Fibroblast of lung (primary cell): ENCODE data around the gene LUZP2. TPM values are rescaled to one million over a fixed set of nuclear protein-coding genes. Genes with fewer than 3 reads are reported as not detected.

Source experiments
- DNase-seq, 2 donors: peaks; one replicate each; pipeline versions ENCODE4 v3.0.0 to v3.0.0-alpha.2; 2010; ENCODE audit warnings: low read depth in 2 of 2
- H2AFZ ChIP-seq: 2 replicates; pipeline ENCODE4 v1.5.1; 2012; ENCODE audit warnings: low read length, control low read depth, inconsistent platforms
- H3K27ac ChIP-seq: 2 replicates; pipeline ENCODE4 v1.5.1; 2011; ENCODE audit warnings: low read length, control low read depth; ENCODE audit not compliant: insufficient read depth
- H3K27me3 ChIP-seq: 2 replicates; pipeline ENCODE4 v1.5.1; 2011; ENCODE audit warnings: mild to moderate bottlenecking, low read length; ENCODE audit not compliant: control insufficient read depth, insufficient read depth
- H3K36me3 ChIP-seq: 2 replicates; pipeline ENCODE4 v1.5.1; 2011; ENCODE audit warnings: low read length; ENCODE audit not compliant: control insufficient read depth, insufficient read depth
- H3K4me1 ChIP-seq: 2 replicates; pipeline ENCODE4 v1.5.1; 2011; ENCODE audit warnings: low read length; ENCODE audit not compliant: control insufficient read depth, insufficient read depth; ENCODE audit errors: extremely low read depth
- H3K4me2 ChIP-seq: 2 replicates; pipeline ENCODE4 v1.5.1; 2011; ENCODE audit warnings: low read length, control low read depth; ENCODE audit not compliant: insufficient read depth; ENCODE audit errors: extremely low read depth
- H3K4me3 ChIP-seq, 4 experiments: fragments of 200-600 bp in 1 of 4; sonication (generic) in 1 of 4; replicated peaks in 1 of 4; 2 replicates each; pipeline ENCODE4 v1.5.1; 2011 to 2016; ENCODE audit warnings: low read length in 4 of 4, low read depth in 3 of 4, mild to moderate bottlenecking in 3 of 4, control low read depth in 2 of 4, inconsistent platforms in 1 of 4, mixed read lengths in 1 of 4; ENCODE audit not compliant: insufficient read depth in 1 of 4; ENCODE audit errors: control extremely low read depth in 1 of 4
- H3K79me2 ChIP-seq: 2 replicates; pipeline ENCODE4 v1.5.1; 2012; ENCODE audit warnings: mild to moderate bottlenecking, low read length, inconsistent platforms; ENCODE audit not compliant: control insufficient read depth, insufficient read depth
- H3K9ac ChIP-seq: 2 replicates; pipeline ENCODE4 v1.5.1; 2011; ENCODE audit warnings: mild to moderate bottlenecking, low read length, control low read depth; ENCODE audit not compliant: insufficient read depth
- H3K9me3 ChIP-seq: 2 replicates; pipeline ENCODE4 v1.5.1; 2012; ENCODE audit warnings: low read depth, low read length; ENCODE audit not compliant: control insufficient read depth, insufficient read depth
- H4K20me1 ChIP-seq: 2 replicates; pipeline ENCODE4 v1.5.1; 2011; ENCODE audit warnings: low read length; ENCODE audit not compliant: control insufficient read depth, insufficient read depth; ENCODE audit errors: extremely low read depth
- EZH2 ChIP-seq: IDR thresholded peaks from 2 replicates; pipeline ENCODE4 v1.5.1; 2012; ENCODE audit warnings: low read length, control low read depth, mild to moderate bottlenecking; ENCODE audit errors: missing control alignments
- polyA plus RNA-seq, 2 donors: library from polyadenylated mRNA; depleted of rRNA in 1 of 2; stranded (reverse) in 1 of 2; unstranded in 1 of 2; fragments of >200 nt; gene quantifications; 2 replicates each; pipeline ENCODE4 v1.2.1, GENCODE V29; 2011 to 2012; ENCODE audit warnings: missing spikeins in 1 of 2
- total RNA-seq: library from RNA; depleted of rRNA; stranded (reverse); fragments of >200 nt; gene quantifications from 2 replicates; pipeline ENCODE4 v1.2.1, GENCODE V29; 2014
- TF ChIP-seq, protein P1 (sequence below), 2 donors: IDR thresholded peaks in 1 of 2; conservative IDR thresholded peaks in 1 of 2; 1 replicate in 1 of 2; 2 replicates in 1 of 2; pipeline ENCODE4 v1.5.1; 2011 to 2012; ENCODE audit warnings: low read length in 2 of 2, control low read depth in 1 of 2, inconsistent platforms in 1 of 2, low read depth in 1 of 2, mild to moderate bottlenecking in 1 of 2

LUZP2 gene
- total and polyA plus RNA-seq, 2 donors (not counting 1 experiment from before 2014, with no cell fraction given): 0.03 to 0.50 TPM

DNA sequence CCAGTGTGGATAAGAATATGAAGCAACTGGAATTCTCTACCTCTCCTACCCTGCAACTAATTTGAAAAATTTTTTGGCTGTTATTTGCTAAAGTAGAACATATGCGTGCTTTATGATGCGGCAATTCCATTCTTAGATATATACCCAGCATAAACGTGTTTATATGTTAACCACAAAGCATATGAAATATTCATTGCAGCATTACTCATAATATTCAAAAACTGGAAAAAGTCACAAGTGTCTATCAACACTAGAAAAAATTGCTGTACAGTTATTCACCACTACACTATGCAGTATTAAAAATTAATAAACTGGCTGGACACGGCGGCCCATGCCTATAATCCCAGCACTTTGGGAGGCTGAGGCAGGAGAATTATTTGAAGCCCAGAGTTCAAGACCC, 226.4 kb downstream of the LUZP2 start:
- Histone ChIP-seq H4K20me1 (no peaks in the 10 kb centered on the region), H3K27me3 (no peaks in the 10 kb centered on the region), H3K4me1 (no peaks in the 10 kb centered on the region), H3K36me3 (no peaks in the 10 kb centered on the region), H3K9me3 (no peaks in the 10 kb centered on the region), H2AFZ (no peak overlapping the region), H3K9ac (no peak overlapping the region), H3K27ac (no peak overlapping the region), H3K4me2 (no peak overlapping the region), H3K4me3 (no peak overlapping the region), H3K79me2 (no peaks in the 10 kb centered on the region)
- TF ChIP-seq EZH2: no peak
- TF ChIP-seq, protein P1, sequence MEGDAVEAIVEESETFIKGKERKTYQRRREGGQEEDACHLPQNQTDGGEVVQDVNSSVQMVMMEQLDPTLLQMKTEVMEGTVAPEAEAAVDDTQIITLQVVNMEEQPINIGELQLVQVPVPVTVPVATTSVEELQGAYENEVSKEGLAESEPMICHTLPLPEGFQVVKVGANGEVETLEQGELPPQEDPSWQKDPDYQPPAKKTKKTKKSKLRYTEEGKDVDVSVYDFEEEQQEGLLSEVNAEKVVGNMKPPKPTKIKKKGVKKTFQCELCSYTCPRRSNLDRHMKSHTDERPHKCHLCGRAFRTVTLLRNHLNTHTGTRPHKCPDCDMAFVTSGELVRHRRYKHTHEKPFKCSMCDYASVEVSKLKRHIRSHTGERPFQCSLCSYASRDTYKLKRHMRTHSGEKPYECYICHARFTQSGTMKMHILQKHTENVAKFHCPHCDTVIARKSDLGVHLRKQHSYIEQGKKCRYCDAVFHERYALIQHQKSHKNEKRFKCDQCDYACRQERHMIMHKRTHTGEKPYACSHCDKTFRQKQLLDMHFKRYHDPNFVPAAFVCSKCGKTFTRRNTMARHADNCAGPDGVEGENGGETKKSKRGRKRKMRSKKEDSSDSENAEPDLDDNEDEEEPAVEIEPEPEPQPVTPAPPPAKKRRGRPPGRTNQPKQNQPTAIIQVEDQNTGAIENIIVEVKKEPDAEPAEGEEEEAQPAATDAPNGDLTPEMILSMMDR (conservative IDR thresholded peaks at IDR 0.05 in 1 of 2, IDR thresholded peaks at IDR 0.05 in 1 of 2; ENCODE audit: low read depth in 1 of 2, low read length in 2 of 2): no peak
- no peak for DNase-seq

DNA sequence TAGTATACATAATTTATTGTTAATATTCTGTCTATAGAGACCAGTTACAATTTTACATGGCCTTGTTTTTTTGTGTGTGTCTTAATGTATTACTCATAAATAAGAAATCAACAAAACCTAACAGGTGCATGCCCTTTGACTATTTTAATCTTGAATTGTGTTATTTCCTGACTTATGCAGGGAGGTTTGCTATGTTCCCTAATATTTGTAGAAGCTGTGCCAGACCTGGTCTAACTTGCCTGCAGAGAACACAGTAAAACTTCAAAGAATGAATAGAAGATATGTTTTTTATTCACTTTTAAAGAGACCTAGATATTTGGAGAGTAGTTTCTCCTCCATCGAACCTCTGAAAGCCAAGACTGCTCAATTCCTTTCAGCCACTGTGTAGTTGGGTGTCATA, 234.7 kb downstream of the LUZP2 start:
- Histone ChIP-seq H3K27ac (no peak overlapping the region), H3K9me3 (no peaks in the 10 kb centered on the region), H3K27me3 (no peaks in the 10 kb centered on the region), H3K9ac (no peak overlapping the region), H3K79me2 (no peaks in the 10 kb centered on the region), H2AFZ (no peak overlapping the region), H3K4me2 (no peak overlapping the region), H3K4me3 (no peak overlapping the region), H3K36me3 (no peaks in the 10 kb centered on the region), H3K4me1 (no peaks in the 10 kb centered on the region), H4K20me1 (no peaks in the 10 kb centered on the region)
- no peak for TF ChIP-seq EZH2
- TF ChIP-seq, protein P1 (conservative IDR thresholded peaks at IDR 0.05 in 1 of 2, IDR thresholded peaks at IDR 0.05 in 1 of 2; ENCODE audit: low read depth in 1 of 2, low read length in 2 of 2): no peak
- DNase-seq: no peak

DNA sequence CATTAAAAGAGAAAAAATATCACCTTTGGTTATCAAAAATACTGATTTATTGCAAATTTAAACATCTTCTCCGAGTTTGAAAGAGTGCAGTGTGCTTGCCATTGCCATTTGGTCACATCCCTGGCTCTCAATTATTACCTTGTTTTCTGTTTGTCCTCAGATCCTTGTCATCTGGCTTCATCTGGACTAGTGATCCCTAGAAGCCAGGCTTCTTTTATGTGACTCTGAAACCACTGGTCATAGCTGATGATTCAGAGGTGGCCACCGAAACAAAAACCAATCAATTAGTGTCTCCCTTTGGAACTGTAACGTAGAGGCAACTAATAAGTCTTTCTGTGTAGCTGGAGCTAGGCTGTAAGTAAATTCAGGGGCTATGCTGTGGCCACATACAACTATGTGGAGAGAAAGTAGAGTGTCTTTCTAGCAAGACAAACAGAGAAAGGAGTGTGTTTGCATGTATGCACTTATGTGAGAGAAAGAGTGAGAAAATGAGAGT, 237.9 kb downstream of the LUZP2 start:
- Histone ChIP-seq H3K27ac (no peak overlapping the region), H3K79me2 (no peaks in the 10 kb centered on the region), H4K20me1 (no peaks in the 10 kb centered on the region), H3K36me3 (no peaks in the 10 kb centered on the region), H2AFZ (no peak overlapping the region), H3K4me2 (no peak overlapping the region), H3K27me3 (no peaks in the 10 kb centered on the region), H3K9me3 (no peaks in the 10 kb centered on the region), H3K9ac (no peak overlapping the region), H3K4me3 (no peak overlapping the region), H3K4me1 (no peaks in the 10 kb centered on the region)
- TF ChIP-seq, protein P1 (conservative IDR thresholded peaks at IDR 0.05 in 1 of 2, IDR thresholded peaks at IDR 0.05 in 1 of 2; ENCODE audit: low read depth in 1 of 2, low read length in 2 of 2): no peak
- no peak for DNase-seq
